GM12801 (cell line): ENCODE results near the gene SDC4.

Source experiments
- CTCF ChIP-seq: IDR thresholded peaks from one replicate; pipeline ENCODE4 v1.5.1; 2011; ENCODE audit warnings: control low read depth; ENCODE audit not compliant: insufficient read length; ENCODE audit errors: extremely low read depth

Gene SDC4

GRCh38 chr20:45345104-45345936 is 2.9 kb downstream of the SDC4 start:
- TF ChIP-seq CTCF, result no peak

GRCh38 chr20:45344168-45344860 is 3.9 kb downstream of the SDC4 start:
- TF ChIP-seq CTCF, result no peak

- no peak for TF ChIP-seq CTCF
Observed at GRCh38 chr20:45343532-45344167, 4.6 kb downstream of the SDC4 start.

GRCh38 chr20:45342855-45343531 is 5.2 kb downstream of the SDC4 start:
- no peak for TF ChIP-seq CTCF

- no peak for TF ChIP-seq CTCF
Observed at GRCh38 chr20:45341939-45342854, 6.0 kb downstream of the SDC4 start.

GRCh38 chr20:45341579-45341938 is 6.7 kb downstream of the SDC4 start:
- no peak for TF ChIP-seq CTCF
